ENCODE data around the gene MBD1. TPM values are rescaled to one million over a fixed set of nuclear protein-coding genes. Genes with fewer than 3 reads are reported as not detected.

The MBD1 gene
- total and polyA plus RNA-seq, 10 of the 15 experiments (the other 5 are each of a cell fraction or from before 2014, with no cell fraction given), result 8.4 to 97.7 (median 59.9) TPM

GRCh38 chr18:50287441-50288347 is 6.4 kb upstream of the MBD1 start, which contains the start of gene CXXC1:
CXXC1 (minus strand) TSS chr18:50287692; CDS start chr18:50287589, 103 bp downstream.
- intact Hi-C loops (cut with micrococcal nuclease; ENCODE audit: unreplicated experiment), result loop anchor here (1.0 to 10.0 kb wide), 3 partner anchors 27 to 1333 kb away; partner anchors contain the start of gene SMAD7
- peak within 1 kb of the TSS; percentile 97 for H3K4me3 ChIP-seq
- peaks cover 9 to 28% of the 10 kb centered on the region in 2 experiments; a peak in 3 of 4 replicates for H3K36me3 ChIP-seq (ENCODE audit: control insufficient read depth in 2 of 2, insufficient read depth in 2 of 2, low read length in 1 of 2)
- H3K4me1 ChIP-seq (ENCODE audit: control insufficient read depth, insufficient read depth, low read length), result peaks cover 9% of the 10 kb centered on the region
- peak within 1 kb of the TSS; percentile 90 for H2AFZ ChIP-seq (ENCODE audit: control insufficient read depth, low read depth, low read length)
- no peaks in the 10 kb centered on the region for H4K20me1 ChIP-seq (ENCODE audit: control insufficient read depth, insufficient read depth)
- H3K27ac ChIP-seq (ENCODE audit: control insufficient read depth, insufficient read depth), result peak within 1 kb of the TSS; percentile 73
- CTCF ChIA-PET, result interaction anchor here (0.7 to 3.7 kb wide), 6 partner anchors 11 to 72 kb away, joined by 3 to 39 read pairs (median 8); no protein-coding TSS in a partner anchor
- H3K9me3 ChIP-seq (replicated peaks; ENCODE audit: control insufficient read depth, insufficient read depth, low read length), result no peaks in the 10 kb centered on the region
- peak; percentile 99 for DNase-seq (ENCODE audit: low read depth, low spot score)
- SMC1A ChIA-PET (ENCODE audit: uncharacterized antibody, unreplicated experiment), result interaction anchor here (1.0 to 3.9 kb wide), 4 partner anchors 20 to 68 kb away, joined by 3 to 50 read pairs (median 18); no protein-coding TSS in a partner anchor
- POLR2A ChIA-PET, result interaction anchor here (0.6 to 2.1 kb wide), 4 partner anchors 12 to 947 kb away, joined by 3 to 11 read pairs (median 3); no protein-coding TSS in a partner anchor
- in situ Hi-C loops (cut with MboI), result loop anchor here (10.0 to 25.0 kb wide), 3 partner anchors 67 to 1475 kb away; no protein-coding TSS in a partner anchor
- peak within 1 kb of the TSS; percentile 86 for H3K4me2 ChIP-seq (ENCODE audit: control insufficient read depth, insufficient read depth)
- peak within 1 kb of the TSS; percentile 59 for H3K9ac ChIP-seq (ENCODE audit: control insufficient read depth, insufficient read depth, low read length)
- H3K27me3 ChIP-seq (replicated peaks in 1 of 2; ENCODE audit: control insufficient read depth in 2 of 2, insufficient read depth in 2 of 2, low read length in 1 of 2), result no peaks in the 10 kb centered on the region
- RAD21 ChIA-PET (ENCODE audit: unreplicated experiment), result interaction anchor here (1.3 to 3.7 kb wide), 3 partner anchors 26 to 69 kb away, joined by 3 to 42 read pairs (median 23); no protein-coding TSS in a partner anchor
- no TSS peak for BruUV-seq (replicated peaks)
- peaks cover 23% of the 10 kb centered on the region for H3K79me2 ChIP-seq (ENCODE audit: control insufficient read depth, insufficient read depth, low read length)
- peak; percentile 99 for FAIRE-seq
- WGBS (ENCODE audit: insufficient coverage, insufficient replicate concordance, low lambda C conversion rate, missing lambda C conversion rate), result under 1% methylated on average over 76 of the region's 76 CpGs
- ATAC-seq, result peak; percentile 97
- TF ChIP-seq ZNF622 (IDR thresholded peaks at IDR 0.05) (no peak), CBFB (IDR thresholded peaks at IDR 0.05; ENCODE audit: low read depth) (peak; percentile 74), NR2C1 (IDR thresholded peaks at IDR 0.05) (peak; percentile 97), POU2F2 (IDR thresholded peaks at IDR 0.05; ENCODE audit: borderline replicate concordance, low read depth, low read length) (0 out of 3 replicates have a peak, but pooled peaks have one; percentile 37), HCFC1 (IDR thresholded peaks at IDR 0.05; ENCODE audit: low read length) (peak; percentile 98), SUPT20H (IDR thresholded peaks at IDR 0.05; ENCODE audit: borderline replicate concordance, control insufficient read depth, low read depth, low read length) (no peak), POLR2AphosphoS5 (IDR thresholded peaks at IDR 0.05; ENCODE audit: low read length) (peak; percentile 64; the same call in 1 of the 2 replicates), KLF5 (IDR thresholded peaks at IDR 0.05; ENCODE audit: partially characterized antibody) (no peak), TBL1XR1 (IDR thresholded peaks at IDR 0.05; ENCODE audit: low read depth, low read length) (peak; percentile 84; the same call in 1 of the 2 replicates), SMC3 (IDR thresholded peaks at IDR 0.05; ENCODE audit: borderline replicate concordance, low read length) (peak; percentile 27), RCOR1 (conservative IDR thresholded peaks at IDR 0.05; ENCODE audit: low read depth, low read length) (peak; percentile 100), E4F1 (IDR thresholded peaks at IDR 0.05; ENCODE audit: borderline replicate concordance, partially characterized antibody) (peak; percentile 65), CTCF (IDR thresholded peaks at IDR 0.05 in 2 of 3, conservative IDR thresholded peaks at IDR 0.05 in 1 of 3; ENCODE audit: control insufficient read depth in 2 of 3, extremely low read depth in 1 of 3, insufficient read depth in 1 of 3, low read depth in 3 of 3, low read length in 3 of 3) (peak; percentile 50 to 64 (median 51)), NKRF (conservative IDR thresholded peaks at IDR 0.05) (peak; percentile 73), RAD51 (IDR thresholded peaks at IDR 0.05) (no peak)

All from GM12878 (cell line).